ENCODE data around the gene SHC2. TPM values are rescaled to one million over a fixed set of nuclear protein-coding genes. Genes with fewer than 3 reads are reported as not detected.
A peak's percentile ranks its signal among the peaks of the same experiment; 100 is the strongest.

The SHC2 gene
- total and polyA plus RNA-seq, 2 experiments from 2014 or later = 50.8 to 111 TPM

DNA sequence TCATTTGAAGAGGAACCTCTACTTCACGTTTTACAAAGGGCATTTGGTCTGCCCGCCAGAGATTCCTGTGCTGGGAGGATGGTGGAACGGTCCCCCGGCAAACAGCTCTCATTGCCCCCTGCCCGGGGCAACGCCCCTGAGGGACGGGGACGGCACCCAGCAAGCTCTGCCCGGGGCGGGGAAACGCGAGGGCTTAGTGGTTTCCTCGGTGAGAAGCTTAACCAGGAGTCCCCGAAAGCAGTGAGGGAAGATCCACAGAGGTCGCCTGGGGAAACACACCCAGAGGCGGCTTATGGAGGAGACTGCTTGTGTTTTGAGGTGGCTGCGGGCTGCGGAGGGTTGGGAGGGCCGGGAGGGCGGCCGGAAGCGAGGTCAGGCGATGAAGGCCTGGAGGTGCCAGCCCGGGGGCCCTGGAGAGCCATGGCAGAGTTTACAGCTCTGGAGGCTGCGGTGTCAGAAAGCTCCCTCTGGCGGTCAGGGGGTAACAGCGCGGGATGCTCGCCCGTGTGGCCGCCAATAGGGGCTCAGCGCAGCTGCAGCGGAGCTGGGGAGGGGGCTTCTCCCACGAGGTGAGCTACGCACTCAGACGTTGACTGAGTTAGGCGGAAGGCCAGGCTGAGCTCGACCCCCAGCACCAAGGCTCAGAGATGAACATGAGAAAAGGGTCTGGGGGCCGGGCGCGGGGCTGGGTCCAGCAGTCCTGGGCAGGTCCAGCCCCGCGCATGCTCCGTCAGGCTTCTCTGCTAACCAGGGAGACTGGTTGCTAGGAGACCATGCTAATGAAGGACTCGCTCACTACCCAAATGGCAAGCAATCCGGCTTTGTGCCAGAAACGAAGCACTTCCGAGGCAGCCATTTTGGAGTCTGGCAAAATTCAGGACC, 45.8 kb upstream of the SHC2 start:
- DNase-seq (ENCODE audit: low spot score) = peak; percentile 100
- H3K79me2 ChIP-seq = peaks cover 21% of the 10 kb centered on the region
- H3K27ac ChIP-seq = peak overlapping the region; percentile 81
- H3K27me3 ChIP-seq = no peaks in the 10 kb centered on the region
- peaks cover 27% of the 10 kb centered on the region for H3K4me1 ChIP-seq (ENCODE audit: insufficient read depth)
- H2AFZ ChIP-seq = peak overlapping the region; percentile 87
- WGBS (ENCODE audit: low lambda C conversion rate, missing lambda C conversion rate) = 8% methylated on average over 47 of the region's 48 CpGs
- H3K36me3 ChIP-seq (replicated peaks; ENCODE audit: insufficient read depth, low read depth) = no peaks in the 10 kb centered on the region
- H3K9me2 ChIP-seq (replicated peaks; ENCODE audit: insufficient read depth) = no peaks in the 10 kb centered on the region
- peak overlapping the region; percentile 41 for H3K4me3 ChIP-seq
- TF ChIP-seq EZH2phosphoT487 (IDR thresholded peaks at IDR 0.05; ENCODE audit: low read depth, severe bottlenecking, unreplicated experiment) = no peak
- TF ChIP-seq, protein P1, sequence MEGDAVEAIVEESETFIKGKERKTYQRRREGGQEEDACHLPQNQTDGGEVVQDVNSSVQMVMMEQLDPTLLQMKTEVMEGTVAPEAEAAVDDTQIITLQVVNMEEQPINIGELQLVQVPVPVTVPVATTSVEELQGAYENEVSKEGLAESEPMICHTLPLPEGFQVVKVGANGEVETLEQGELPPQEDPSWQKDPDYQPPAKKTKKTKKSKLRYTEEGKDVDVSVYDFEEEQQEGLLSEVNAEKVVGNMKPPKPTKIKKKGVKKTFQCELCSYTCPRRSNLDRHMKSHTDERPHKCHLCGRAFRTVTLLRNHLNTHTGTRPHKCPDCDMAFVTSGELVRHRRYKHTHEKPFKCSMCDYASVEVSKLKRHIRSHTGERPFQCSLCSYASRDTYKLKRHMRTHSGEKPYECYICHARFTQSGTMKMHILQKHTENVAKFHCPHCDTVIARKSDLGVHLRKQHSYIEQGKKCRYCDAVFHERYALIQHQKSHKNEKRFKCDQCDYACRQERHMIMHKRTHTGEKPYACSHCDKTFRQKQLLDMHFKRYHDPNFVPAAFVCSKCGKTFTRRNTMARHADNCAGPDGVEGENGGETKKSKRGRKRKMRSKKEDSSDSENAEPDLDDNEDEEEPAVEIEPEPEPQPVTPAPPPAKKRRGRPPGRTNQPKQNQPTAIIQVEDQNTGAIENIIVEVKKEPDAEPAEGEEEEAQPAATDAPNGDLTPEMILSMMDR (IDR thresholded peaks at IDR 0.05; ENCODE audit: poor library complexity) = peak; percentile 98
- H3K9me3 ChIP-seq (ENCODE audit: low read depth) = no peaks in the 10 kb centered on the region
- no peaks in the 10 kb centered on the region for H4K20me1 ChIP-seq (ENCODE audit: insufficient read depth, poor library complexity, severe bottlenecking)
- H3K4me2 ChIP-seq = peak overlapping the region; percentile 74

DNA sequence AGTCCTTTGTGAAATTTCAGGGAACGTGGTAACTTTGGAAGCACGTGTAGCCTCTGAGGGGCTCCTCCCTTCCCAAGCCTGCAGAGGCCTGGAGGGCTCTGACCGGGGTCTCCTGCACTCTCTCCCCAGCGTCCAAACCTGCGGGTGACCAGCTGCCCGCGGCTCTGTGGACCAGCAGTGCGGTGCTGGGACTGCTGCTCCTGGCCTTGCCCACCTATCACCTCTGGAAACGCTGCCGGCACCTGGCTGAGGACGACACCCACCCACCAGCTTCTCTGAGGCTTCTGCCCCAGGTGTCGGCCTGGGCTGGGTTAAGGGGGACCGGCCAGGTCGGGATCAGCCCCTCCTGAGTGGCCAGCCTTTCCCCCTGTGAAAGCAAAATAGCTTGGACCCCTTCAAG, 43.8 kb upstream of the SHC2 start:
- TF ChIP-seq EZH2phosphoT487 (IDR thresholded peaks at IDR 0.05; ENCODE audit: low read depth, severe bottlenecking, unreplicated experiment) (no peak), EZH2 (IDR thresholded peaks at IDR 0.05; ENCODE audit: borderline replicate concordance) (no peak)
- TF ChIP-seq, protein P1 (IDR thresholded peaks at IDR 0.05; ENCODE audit: poor library complexity) = no peak
- no peaks in the 10 kb centered on the region for H4K20me1 ChIP-seq (ENCODE audit: insufficient read depth, poor library complexity, severe bottlenecking)
- H3K27me3 ChIP-seq = peaks cover under 1% of the 10 kb centered on the region
- no peak overlapping the region for H3K4me2 ChIP-seq
- H3K9me2 ChIP-seq (replicated peaks; ENCODE audit: insufficient read depth) = no peaks in the 10 kb centered on the region
- no peak overlapping the region for H3K4me3 ChIP-seq
- no peak overlapping the region for H3K27ac ChIP-seq
- H3K4me1 ChIP-seq (ENCODE audit: insufficient read depth) = peaks cover 13% of the 10 kb centered on the region
- peak; percentile 3 for DNase-seq (ENCODE audit: low spot score)
- no peaks in the 10 kb centered on the region for H3K9me3 ChIP-seq (ENCODE audit: low read depth)
- WGBS (ENCODE audit: low lambda C conversion rate, missing lambda C conversion rate) = 94% methylated on average over 14 of the region's 14 CpGs
- no peak overlapping the region for H2AFZ ChIP-seq
- H3K79me2 ChIP-seq = peaks cover 19% of the 10 kb centered on the region
- no peaks in the 10 kb centered on the region for H3K36me3 ChIP-seq (replicated peaks; ENCODE audit: insufficient read depth, low read depth)

DNA sequence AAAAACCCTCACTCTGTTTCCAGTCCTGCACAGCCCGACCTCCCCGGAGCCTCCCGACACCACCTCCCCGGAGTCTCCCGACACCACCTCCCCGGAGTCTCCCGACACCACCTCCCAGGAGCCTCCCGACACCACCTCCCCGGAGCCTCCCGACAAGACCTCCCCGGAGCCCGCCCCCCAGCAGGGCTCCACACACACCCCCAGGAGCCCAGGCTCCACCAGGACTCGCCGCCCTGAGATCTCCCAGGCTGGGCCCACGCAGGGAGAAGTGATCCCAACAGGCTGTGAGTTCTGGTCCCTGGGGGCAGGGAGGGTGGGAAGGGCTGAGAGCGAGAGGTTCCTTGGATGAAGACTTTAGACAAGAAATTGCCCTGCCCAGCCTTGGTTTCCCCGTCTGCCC, 40.8 kb upstream of the SHC2 start:
- Histone ChIP-seq H3K79me2 (no peaks in the 10 kb centered on the region), H4K20me1 (ENCODE audit: insufficient read depth, poor library complexity, severe bottlenecking) (no peaks in the 10 kb centered on the region), H3K36me3 (replicated peaks; ENCODE audit: insufficient read depth, low read depth) (no peaks in the 10 kb centered on the region), H2AFZ (no peak overlapping the region), H3K4me2 (no peak overlapping the region), H3K9me3 (ENCODE audit: low read depth) (no peaks in the 10 kb centered on the region), H3K4me1 (ENCODE audit: insufficient read depth) (peaks cover 6% of the 10 kb centered on the region), H3K27me3 (peaks cover 18% of the 10 kb centered on the region), H3K4me3 (no peak overlapping the region), H3K27ac (no peak overlapping the region), H3K9me2 (replicated peaks; ENCODE audit: insufficient read depth) (no peaks in the 10 kb centered on the region)
- DNase-seq (ENCODE audit: low spot score) = peak; percentile 11
- no peak for TF ChIP-seq EZH2phosphoT487 (IDR thresholded peaks at IDR 0.05; ENCODE audit: low read depth, severe bottlenecking, unreplicated experiment)
- no peak for TF ChIP-seq EZH2 (IDR thresholded peaks at IDR 0.05; ENCODE audit: borderline replicate concordance)
- TF ChIP-seq, protein P1 (IDR thresholded peaks at IDR 0.05; ENCODE audit: poor library complexity) = no peak
- WGBS (ENCODE audit: low lambda C conversion rate, missing lambda C conversion rate) = 85% methylated on average over 7 of the region's 17 CpGs

All from hepatocyte (in vitro differentiated cells).